Endothelial cell of umbilical vein (primary cell): ENCODE results near the gene MPHOSPH8. TPM values are rescaled to one million over a fixed set of nuclear protein-coding genes. Genes with fewer than 3 reads are reported as not detected.

Source experiments
- BruUV-seq: library from RNA; stranded (reverse); fragments of 400-500 nt; replicated peaks from 2 replicates; lab custom pipeline; 2021; lab: Mats Ljungman, UMichigan
- CTCF ChIA-PET: fragments of 300-600, 350-600 bp; sonication (Branson Sonifier 250); formaldehyde crosslinking; loops from one replicate; lab custom pipeline; 2021; ENCODE audit warnings: antibody characterized with exemption, inconsistent platforms; lab: Charles Lee
- POLR2A ChIA-PET: fragments of 300-600, 350-600 bp; sonication (Branson Sonifier 250); formaldehyde crosslinking; loops from one replicate; lab custom pipeline; 2021; ENCODE audit warnings: antibody characterized with exemption, inconsistent platforms; lab: Charles Lee
- DNase-seq: peaks from one replicate; pipeline ENCODE4 v3.0.0-alpha.2; 2011; ENCODE audit warnings: low read depth, low spot score
- FAIRE-seq: peaks from 2 replicates; lab custom pipeline; 2011; peaks lifted over from hg19 to GRCh38; lab: Jason Lieb, UNC
- H2AFZ ChIP-seq: 2 replicates; pipeline ENCODE4 v1.6.0; 2012; ENCODE audit warnings: low read depth, low read length, control low read depth, inconsistent platforms
- H3K27ac ChIP-seq: 2 replicates; pipeline ENCODE4 v1.5.1; 2011; ENCODE audit warnings: low read depth, mild to moderate bottlenecking, control low read depth, low read length, moderate library complexity; ENCODE audit not compliant: insufficient read depth
- H3K27me3 ChIP-seq, 2 experiments: 2 replicates each; pipeline versions ENCODE4 v1.6.0 to v1.6.1; 2011; ENCODE audit warnings: low read length in 2 of 2, mixed read lengths in 1 of 2; ENCODE audit not compliant: control insufficient read depth in 2 of 2, insufficient read depth in 2 of 2
- H3K36me3 ChIP-seq, 2 experiments: 2 replicates in 1 of 2; 3 replicates in 1 of 2; pipeline ENCODE4 v1.5.1; 2011; ENCODE audit warnings: low read length in 2 of 2, mild to moderate bottlenecking in 1 of 2, moderate library complexity in 1 of 2; ENCODE audit not compliant: control insufficient read depth in 2 of 2, insufficient read depth in 2 of 2; ENCODE audit errors: extremely low read depth in 1 of 2
- H3K4me1 ChIP-seq: 3 replicates; pipeline ENCODE4 v1.5.1; 2011; ENCODE audit warnings: mild to moderate bottlenecking, low read length; ENCODE audit not compliant: control insufficient read depth, insufficient read depth; ENCODE audit errors: extremely low read depth
- H3K4me2 ChIP-seq: 2 replicates; pipeline ENCODE4 v1.6.1; 2011; ENCODE audit warnings: low read length, control low read depth, mixed read lengths; ENCODE audit not compliant: insufficient read depth
- H3K4me3 ChIP-seq, 3 experiments: fragments of 200-600 bp in 1 of 3; sonication (generic), shearing (Covaris generic) in 1 of 3; replicated peaks in 1 of 3; 2 replicates each; pipeline ENCODE4 v1.5.1; 2011 to 2016; ENCODE audit warnings: control low read depth in 3 of 3, low read length in 3 of 3, mild to moderate bottlenecking in 2 of 3, inconsistent platforms in 1 of 3, low read depth in 1 of 3, moderate library complexity in 1 of 3; ENCODE audit not compliant: insufficient read depth in 1 of 3
- H3K79me2 ChIP-seq: 2 replicates; pipeline ENCODE4 v1.6.0; 2012; ENCODE audit warnings: low read length, inconsistent platforms; ENCODE audit not compliant: control insufficient read depth, insufficient read depth
- H3K9ac ChIP-seq: replicated peaks from 2 replicates; pipeline ENCODE3; 2011; ENCODE audit warnings: low read length, control low read depth; ENCODE audit not compliant: insufficient read depth; ENCODE audit errors: extremely low read depth
- H3K9me1 ChIP-seq: replicated peaks from 3 replicates; pipeline ENCODE4 v1.6.0; 2011; ENCODE audit warnings: mild to moderate bottlenecking, low read length; ENCODE audit not compliant: control insufficient read depth, insufficient read depth; ENCODE audit errors: extremely low read depth
- H3K9me3 ChIP-seq: replicated peaks from 2 replicates; pipeline ENCODE4 v1.5.1; 2012; ENCODE audit warnings: low read length, inconsistent platforms; ENCODE audit not compliant: control insufficient read depth, insufficient read depth
- H4K20me1 ChIP-seq: replicated peaks from 2 replicates; pipeline ENCODE3; 2011; ENCODE audit warnings: mild to moderate bottlenecking, low read length; ENCODE audit not compliant: control insufficient read depth, insufficient read depth; ENCODE audit errors: extremely low read depth
- EZH2 ChIP-seq: IDR thresholded peaks from 2 replicates; pipeline ENCODE4 v1.6.1; 2012; ENCODE audit warnings: borderline replicate concordance, low read depth, mild to moderate bottlenecking, moderate library complexity, low read length, inconsistent platforms; ENCODE audit not compliant: severe bottlenecking
- FOS ChIP-seq: IDR thresholded peaks from 2 replicates; pipeline ENCODE4 v1.6.1; 2011; ENCODE audit warnings: mild to moderate bottlenecking, low read length, moderate library complexity, borderline replicate concordance; ENCODE audit not compliant: insufficient read depth
- GATA2 ChIP-seq: IDR thresholded peaks from 2 replicates; pipeline ENCODE4 v1.7.0; 2011; ENCODE audit warnings: low read depth, mild to moderate bottlenecking, moderate library complexity, mixed read lengths, low read length; ENCODE audit not compliant: insufficient read length, insufficient read depth
- JUN ChIP-seq: IDR thresholded peaks from 2 replicates; pipeline ENCODE4 v1.6.1; 2011; ENCODE audit warnings: borderline replicate concordance, low read depth; ENCODE audit not compliant: insufficient read length, insufficient read depth
- MYC ChIP-seq: IDR thresholded peaks from one replicate; pipeline ENCODE4 v1.6.1; 2011; ENCODE audit warnings: mild to moderate bottlenecking, low read depth, low read length
- POLR2A ChIP-seq: IDR thresholded peaks from 2 replicates; pipeline ENCODE4 v1.6.1; 2012; ENCODE audit warnings: low read depth, mild to moderate bottlenecking, control low read depth, low read length
- POLR2AphosphoS5 ChIP-seq: IDR thresholded peaks from 2 replicates; pipeline ENCODE4 v1.6.1; 2012; ENCODE audit warnings: low read depth, mild to moderate bottlenecking, control low read depth, low read length, moderate library complexity; ENCODE audit not compliant: insufficient read depth
- dilution Hi-C: fragments of 300-500 bp; cut with MboI; formaldehyde crosslinking; loops from one replicate; pipeline ENCODE4 v1.15.0; 2019; ENCODE audit warnings: low sequenced_read_pairs; ENCODE audit not compliant: extremely low pct_ligation_motif_present
- intact Hi-C: fragments of 100-400 bp; cut with micrococcal nuclease; formaldehyde crosslinking; loops from one replicate; pipeline ENCODE4 v1.10.0; 2022
- polyA plus RNA-seq, 4 experiments: library from polyadenylated mRNA; depleted of rRNA in 3 of 4; stranded (reverse) in 3 of 4; unstranded in 1 of 4; fragments of >200 nt; gene quantifications; 2 replicates each; pipeline versions ENCODE4 v1.2.1 to v1.2.3, GENCODE V29; 2011 to 2012; ENCODE audit warnings: missing spikeins in 1 of 4
- total RNA-seq: library from RNA; stranded (reverse); gene quantifications from 2 replicates; pipeline ENCODE4 v1.2.3, GENCODE V29; 2021
- TF ChIP-seq, protein P1 (sequence below), 2 donors: IDR thresholded peaks; 1 replicate in 1 of 2; 2 replicates in 1 of 2; pipeline ENCODE4 v1.5.1; 2011; ENCODE audit warnings: low read length in 2 of 2, mild to moderate bottlenecking in 2 of 2, moderate library complexity in 2 of 2, control low read depth in 1 of 2, inconsistent platforms in 1 of 2, low read depth in 1 of 2; ENCODE audit not compliant: insufficient read depth in 1 of 2; ENCODE audit errors: extremely low read depth in 1 of 2

Gene MPHOSPH8
- total and polyA plus RNA-seq, 2 donors (not counting 3 experiments of a cell fraction or from before 2014, with no cell fraction given), result 16.2 to 31.5 TPM

DNA sequence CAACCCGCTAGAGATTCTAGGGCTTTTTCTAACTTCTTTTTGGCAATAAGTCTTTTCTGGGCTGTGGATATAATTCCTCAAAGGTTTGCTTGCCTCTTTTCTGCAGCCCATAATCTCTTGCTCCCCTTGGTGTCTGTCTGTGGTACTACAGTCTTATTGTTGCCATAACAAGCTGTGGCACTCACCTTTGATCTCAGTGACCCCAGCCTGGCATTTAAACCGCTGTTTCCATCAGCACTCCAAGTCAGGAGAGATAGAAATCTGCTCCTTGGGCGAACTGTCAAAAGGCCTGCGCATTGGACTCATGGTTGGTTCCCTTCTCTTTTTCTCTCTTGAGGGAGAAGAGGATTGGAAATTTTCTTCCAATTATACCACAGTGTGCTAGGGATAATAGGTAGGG, 14.5 kb upstream of the MPHOSPH8 start:
- dilution Hi-C loops, result no loop called here
- Histone ChIP-seq H3K36me3 (no peaks in the 10 kb centered on the region), H3K27me3 (no peaks in the 10 kb centered on the region), H3K4me2 (no peak overlapping the region), H3K9me1 (no peaks in the 10 kb centered on the region), H3K9me3 (no peaks in the 10 kb centered on the region), H3K9ac (no peak overlapping the region), H3K79me2 (no peaks in the 10 kb centered on the region), H3K4me1 (no peaks in the 10 kb centered on the region), H2AFZ (no peak overlapping the region), H4K20me1 (no peaks in the 10 kb centered on the region), H3K4me3 (no peak overlapping the region), H3K27ac (no peak overlapping the region)
- CTCF ChIA-PET, result interaction anchor here (0.5 to 2.1 kb wide), 12 partner anchors 8 to 579 kb away, joined by 3 to 18 read pairs (median 4); partner anchors contain the start of gene MPHOSPH8
- intact Hi-C loops, result loop anchor here (2.0 kb wide), 1 partner anchor 54 kb away; no protein-coding TSS in a partner anchor
- FAIRE-seq (peak; percentile 92), DNase-seq (peak; percentile 48)
- TF ChIP-seq GATA2 (no peak), POLR2AphosphoS5 (no peak), JUN (no peak), MYC (no peak), POLR2A (no peak), EZH2 (no peak), FOS (no peak)
- TF ChIP-seq, protein P1, sequence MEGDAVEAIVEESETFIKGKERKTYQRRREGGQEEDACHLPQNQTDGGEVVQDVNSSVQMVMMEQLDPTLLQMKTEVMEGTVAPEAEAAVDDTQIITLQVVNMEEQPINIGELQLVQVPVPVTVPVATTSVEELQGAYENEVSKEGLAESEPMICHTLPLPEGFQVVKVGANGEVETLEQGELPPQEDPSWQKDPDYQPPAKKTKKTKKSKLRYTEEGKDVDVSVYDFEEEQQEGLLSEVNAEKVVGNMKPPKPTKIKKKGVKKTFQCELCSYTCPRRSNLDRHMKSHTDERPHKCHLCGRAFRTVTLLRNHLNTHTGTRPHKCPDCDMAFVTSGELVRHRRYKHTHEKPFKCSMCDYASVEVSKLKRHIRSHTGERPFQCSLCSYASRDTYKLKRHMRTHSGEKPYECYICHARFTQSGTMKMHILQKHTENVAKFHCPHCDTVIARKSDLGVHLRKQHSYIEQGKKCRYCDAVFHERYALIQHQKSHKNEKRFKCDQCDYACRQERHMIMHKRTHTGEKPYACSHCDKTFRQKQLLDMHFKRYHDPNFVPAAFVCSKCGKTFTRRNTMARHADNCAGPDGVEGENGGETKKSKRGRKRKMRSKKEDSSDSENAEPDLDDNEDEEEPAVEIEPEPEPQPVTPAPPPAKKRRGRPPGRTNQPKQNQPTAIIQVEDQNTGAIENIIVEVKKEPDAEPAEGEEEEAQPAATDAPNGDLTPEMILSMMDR (IDR thresholded peaks at IDR 0.05; ENCODE audit: extremely low read depth in 1 of 2, insufficient read depth in 1 of 2, low read depth in 1 of 2, low read length in 2 of 2), result peak; percentile 52 to 68
- no TSS peak for BruUV-seq
- POLR2A ChIA-PET, result no interaction called here
